GM23338 (cell line): Measurements from ENCODE around the gene PGRMC2.

Experiments
- CREB1 ChIP-seq: fragments of 250-450 bp; sonication (Bioruptor Pico); IDR thresholded peaks from 2 replicates; pipeline ENCODE4 v1.5.0; 2020; ENCODE audit warnings: low read depth, mild to moderate bottlenecking, moderate library complexity
- CTCF ChIP-seq, 2 experiments: fragments of 200-600 bp in 1 of 2; sonication (generic) in 1 of 2; conservative IDR thresholded peaks; 2 replicates each; pipeline versions ENCODE4 v1.5.1 to v1.6.1; 2016 to 2017; ENCODE audit warnings: antibody characterized with exemption in 2 of 2, low read depth in 2 of 2, mild to moderate bottlenecking in 2 of 2, moderate library complexity in 1 of 2
- POLR2AphosphoS5 ChIP-seq: IDR thresholded peaks from 2 replicates; pipeline ENCODE4 v1.6.1; 2016; ENCODE audit warnings: antibody characterized with exemption, low read depth

GRCh38 chr4:128295255-128295654 is 7.6 kb upstream of the PGRMC2 start:
- TF ChIP-seq CTCF (conservative IDR thresholded peaks at IDR 0.05; ENCODE audit: low read depth in 2 of 2) (no peak), CREB1 (no peak), POLR2AphosphoS5 (no peak)
